ENCODE results near the gene HSPA12A. TPM values are rescaled to one million over a fixed set of nuclear protein-coding genes. Genes with fewer than 3 reads are reported as not detected.

Gene HSPA12A
- total RNA-seq, 1 experiment from 2014 or later, result 1.4 TPM

GRCh38 chr10:116669080-116669479 lies 73.3 kb downstream of the HSPA12A start:
- H3K9me3 ChIP-seq (ENCODE audit: low read depth, low read length, poor library complexity, severe bottlenecking), result no peaks in the 10 kb centered on the region
- intact Hi-C loops (cut with micrococcal nuclease; ENCODE audit: unreplicated experiment), result no loop called here
- H3K4me1 ChIP-seq (ENCODE audit: insufficient read depth, low read length, poor library complexity, severe bottlenecking), result no peaks in the 10 kb centered on the region
- no peak for DNase-seq (ENCODE audit: low spot score)
- no peaks in the 10 kb centered on the region for H3K36me3 ChIP-seq (ENCODE audit: insufficient read depth, low read length, poor library complexity, severe bottlenecking)
- ChIA-PET CTCF (no interaction called here), POLR2A (ENCODE audit: low non-redundant PET) (no interaction called here)
- no TSS peak for BruUV-seq (replicated peaks)
- peaks cover 6% of the 10 kb centered on the region for H3K27me3 ChIP-seq (replicated peaks; ENCODE audit: insufficient read depth, low read depth, low read length, poor library complexity)
- no peak overlapping the region for H3K27ac ChIP-seq (ENCODE audit: low read depth, low read length, poor library complexity, severe bottlenecking)
- H3K4me3 ChIP-seq (ENCODE audit: low read depth, low read length, poor library complexity, severe bottlenecking), result no peak overlapping the region
- TF ChIP-seq, protein P1, sequence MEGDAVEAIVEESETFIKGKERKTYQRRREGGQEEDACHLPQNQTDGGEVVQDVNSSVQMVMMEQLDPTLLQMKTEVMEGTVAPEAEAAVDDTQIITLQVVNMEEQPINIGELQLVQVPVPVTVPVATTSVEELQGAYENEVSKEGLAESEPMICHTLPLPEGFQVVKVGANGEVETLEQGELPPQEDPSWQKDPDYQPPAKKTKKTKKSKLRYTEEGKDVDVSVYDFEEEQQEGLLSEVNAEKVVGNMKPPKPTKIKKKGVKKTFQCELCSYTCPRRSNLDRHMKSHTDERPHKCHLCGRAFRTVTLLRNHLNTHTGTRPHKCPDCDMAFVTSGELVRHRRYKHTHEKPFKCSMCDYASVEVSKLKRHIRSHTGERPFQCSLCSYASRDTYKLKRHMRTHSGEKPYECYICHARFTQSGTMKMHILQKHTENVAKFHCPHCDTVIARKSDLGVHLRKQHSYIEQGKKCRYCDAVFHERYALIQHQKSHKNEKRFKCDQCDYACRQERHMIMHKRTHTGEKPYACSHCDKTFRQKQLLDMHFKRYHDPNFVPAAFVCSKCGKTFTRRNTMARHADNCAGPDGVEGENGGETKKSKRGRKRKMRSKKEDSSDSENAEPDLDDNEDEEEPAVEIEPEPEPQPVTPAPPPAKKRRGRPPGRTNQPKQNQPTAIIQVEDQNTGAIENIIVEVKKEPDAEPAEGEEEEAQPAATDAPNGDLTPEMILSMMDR (conservative IDR thresholded peaks at IDR 0.05; ENCODE audit: low read depth, low read length), result no peak
- no peak for TF ChIP-seq EZH2 (IDR thresholded peaks at IDR 0.05; ENCODE audit: borderline replicate concordance, low read depth, low read length, poor library complexity, severe bottlenecking)

GRCh38 chr10:116668446-116668845 lies 73.9 kb downstream of the HSPA12A start:
- CTCF ChIA-PET, result no interaction called here

DNA sequence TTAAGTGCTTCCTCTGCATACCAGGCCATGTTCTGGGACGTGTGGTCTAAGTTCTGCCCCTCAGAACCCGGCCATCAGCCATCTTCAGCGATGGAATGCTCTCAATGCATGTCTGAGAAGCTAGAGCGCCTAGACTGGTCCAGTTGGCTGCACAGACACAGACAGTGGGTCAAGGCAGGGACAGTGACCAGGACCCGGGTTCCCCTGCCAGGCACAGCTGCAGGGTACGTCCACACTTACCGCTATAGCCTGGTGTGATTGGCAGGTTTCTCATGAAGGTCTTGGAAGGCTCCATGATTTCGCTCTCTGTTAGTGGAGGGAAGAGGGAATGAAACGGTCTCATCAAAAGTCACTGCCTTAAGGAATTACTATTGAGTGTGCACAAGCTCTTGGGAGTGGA lies 74.3 kb downstream of the HSPA12A start:
- Histone ChIP-seq H3K4me1 (ENCODE audit: insufficient read depth, low read length, poor library complexity, severe bottlenecking) (no peaks in the 10 kb centered on the region), H3K27ac (ENCODE audit: low read depth, low read length, poor library complexity, severe bottlenecking) (no peak overlapping the region), H3K4me3 (ENCODE audit: low read depth, low read length, poor library complexity, severe bottlenecking) (no peak overlapping the region), H3K9me3 (ENCODE audit: low read depth, low read length, poor library complexity, severe bottlenecking) (no peaks in the 10 kb centered on the region), H3K36me3 (ENCODE audit: insufficient read depth, low read length, poor library complexity, severe bottlenecking) (no peaks in the 10 kb centered on the region), H3K27me3 (replicated peaks; ENCODE audit: insufficient read depth, low read depth, low read length, poor library complexity) (peaks cover 7% of the 10 kb centered on the region)
- intact Hi-C loops (cut with micrococcal nuclease; ENCODE audit: unreplicated experiment), result no loop called here
- POLR2A ChIA-PET (ENCODE audit: low non-redundant PET), result no interaction called here
- TF ChIP-seq EZH2 (IDR thresholded peaks at IDR 0.05; ENCODE audit: borderline replicate concordance, low read depth, low read length, poor library complexity, severe bottlenecking), result no peak
- TF ChIP-seq, protein P1 (conservative IDR thresholded peaks at IDR 0.05; ENCODE audit: low read depth, low read length), result no peak
- BruUV-seq (replicated peaks), result no TSS peak
- DNase-seq (ENCODE audit: low spot score), result no peak
- CTCF ChIA-PET, result no interaction called here

More at GRCh38 chr10:116668446-116668845, 73.9 kb downstream of the HSPA12A start:
- intact Hi-C loops (cut with micrococcal nuclease; ENCODE audit: unreplicated experiment), result no loop called here
- no peak for TF ChIP-seq EZH2 (IDR thresholded peaks at IDR 0.05; ENCODE audit: borderline replicate concordance, low read depth, low read length, poor library complexity, severe bottlenecking)
- TF ChIP-seq, protein P1 (conservative IDR thresholded peaks at IDR 0.05; ENCODE audit: low read depth, low read length), result no peak
- H3K36me3 ChIP-seq (ENCODE audit: insufficient read depth, low read length, poor library complexity, severe bottlenecking), result no peaks in the 10 kb centered on the region
- H3K4me1 ChIP-seq (ENCODE audit: insufficient read depth, low read length, poor library complexity, severe bottlenecking), result no peaks in the 10 kb centered on the region
- BruUV-seq (replicated peaks), result no TSS peak
- no peak overlapping the region for H3K4me3 ChIP-seq (ENCODE audit: low read depth, low read length, poor library complexity, severe bottlenecking)
- no peak overlapping the region for H3K27ac ChIP-seq (ENCODE audit: low read depth, low read length, poor library complexity, severe bottlenecking)
- no peaks in the 10 kb centered on the region for H3K9me3 ChIP-seq (ENCODE audit: low read depth, low read length, poor library complexity, severe bottlenecking)
- POLR2A ChIA-PET (ENCODE audit: low non-redundant PET), result no interaction called here
- peaks cover 7% of the 10 kb centered on the region for H3K27me3 ChIP-seq (replicated peaks; ENCODE audit: insufficient read depth, low read depth, low read length, poor library complexity)
- DNase-seq (ENCODE audit: low spot score), result no peak

All from A673 (cell line).